Cardiac septum (tissue), 1 donor: ENCODE measurements around the gene IGFL1. TPM values are rescaled to one million over a fixed set of nuclear protein-coding genes. Genes with fewer than 3 reads are reported as not detected.
"Not testable (repeated sequence)": the region's sequence is repeated elsewhere in the genome, so short reads cannot be mapped to it uniquely, and the experiment has no call there.

Experiments
- DNase-seq: peaks from one replicate; pipeline ENCODE4 v3.0.0-alpha.2; 2020; ENCODE audit warnings: low spot score
- intact Hi-C: fragments of 100-400 bp; cut with DNase I; formaldehyde crosslinking; loops from one replicate; pipeline ENCODE4 v1.14.0; 2022
- total RNA-seq: library from RNA; stranded (reverse); fragmentation: NEBNext Ultra II Directional; extraction: Animal tissue kit (Norgen Biotek cat#: 25700); gene quantifications from one replicate; pipeline ENCODE4 v1.2.1, GENCODE V29; 2021
- donor health status: DM: no; HTN: no; CAD: no.

The IGFL1 gene
- total RNA-seq, 1 donor from 2014 or later, result not detected

- intact Hi-C loops, result no loop called here
- no peak for DNase-seq
Observed at GRCh38 chr19:46198756-46199155, 30.8 kb upstream of the IGFL1 start.

- DNase-seq, result no peak
- intact Hi-C loops, result no loop called here
Observed at GRCh38 chr19:46201454-46202310, 27.9 kb upstream of the IGFL1 start.

GRCh38 chr19:46202426-46202825, 27.1 kb upstream of the IGFL1 start:
- DNase-seq, result no peak
- intact Hi-C loops, result no loop called here

GRCh38 chr19:46202872-46203860, 26.4 kb upstream of the IGFL1 start:
- peak; percentile 53 for DNase-seq
- intact Hi-C loops, result no loop called here

- peak; percentile 53 for DNase-seq
- intact Hi-C loops, result no loop called here
Observed at GRCh38 chr19:46204008-46204407, 25.5 kb upstream of the IGFL1 start.

- DNase-seq, result no peak
- intact Hi-C loops, result no loop called here
Observed at GRCh38 chr19:46205183-46205984, 24.2 kb upstream of the IGFL1 start.

GRCh38 chr19:46206176-46206575, 23.4 kb upstream of the IGFL1 start:
- intact Hi-C loops, result no loop called here
- DNase-seq, result peak; percentile 77

- DNase-seq, result no peak
- intact Hi-C loops, result no loop called here
Observed at GRCh38 chr19:46206682-46207081, 22.9 kb upstream of the IGFL1 start.

GRCh38 chr19:46207858-46208257, 21.7 kb upstream of the IGFL1 start:
- intact Hi-C loops, DNase-seq: not testable (repeated sequence)

GRCh38 chr19:46209051-46209450, 20.5 kb upstream of the IGFL1 start:
- no peak for DNase-seq
- intact Hi-C loops, result no loop called here

GRCh38 chr19:46209472-46209871, 20.1 kb upstream of the IGFL1 start:
- no peak for DNase-seq
- intact Hi-C loops, result no loop called here

GRCh38 chr19:46210669-46211068, 18.9 kb upstream of the IGFL1 start:
- intact Hi-C loops, result no loop called here
- no peak for DNase-seq

GRCh38 chr19:46211201-46211881, 18.2 kb upstream of the IGFL1 start:
- DNase-seq, result no peak
- intact Hi-C loops, result no loop called here

- intact Hi-C loops, DNase-seq: not testable (repeated sequence)
Observed at GRCh38 chr19:46212592-46212991, 16.9 kb upstream of the IGFL1 start.

GRCh38 chr19:46213156-46213555, 16.4 kb upstream of the IGFL1 start:
- intact Hi-C loops, result no loop called here
- no peak for DNase-seq

- intact Hi-C loops, result no loop called here
- DNase-seq, result no peak
Observed at GRCh38 chr19:46213806-46214205, 15.7 kb upstream of the IGFL1 start.

- no peak for DNase-seq
- intact Hi-C loops, result no loop called here
Observed at GRCh38 chr19:46216612-46217011, 12.9 kb upstream of the IGFL1 start.

- intact Hi-C loops, result no loop called here
- DNase-seq, result no peak
Observed at GRCh38 chr19:46217476-46217875, 12.1 kb upstream of the IGFL1 start.

- intact Hi-C loops, result no loop called here
- DNase-seq, result no peak
Observed at GRCh38 chr19:46218160-46218559, 11.4 kb upstream of the IGFL1 start.
